Neural cell (in vitro differentiated cells): ENCODE measurements around the gene KCTD3. TPM values are rescaled to one million over a fixed set of nuclear protein-coding genes. Genes with fewer than 3 reads are reported as not detected.

ENCODE experiments used
- H2AFZ ChIP-seq: fragments of 200-600, 300-800 bp; sonication (generic), shearing (Covaris generic); 2 replicates; pipeline ENCODE4 v1.6.0; 2014; ENCODE audit warnings: low read depth, mild to moderate bottlenecking, antibody characterized with exemption, low read length, moderate library complexity
- H3F3A ChIP-seq: fragments of 200-600 bp; shearing (Covaris generic); 2 replicates; pipeline ENCODE4 v1.6.1; 2016; ENCODE audit warnings: mild to moderate bottlenecking, moderate library complexity, mixed read lengths, antibody characterized with exemption, low read length; ENCODE audit not compliant: insufficient read depth, poor library complexity, severe bottlenecking
- H3K27ac ChIP-seq: fragments of 200-600, 300-800 bp; sonication (generic), shearing (Covaris generic); 2 replicates; pipeline ENCODE4 v1.5.1; 2014; ENCODE audit warnings: mild to moderate bottlenecking, low read length, moderate library complexity
- H3K27me3 ChIP-seq: fragments of 300-800, 200-600 bp; sonication (generic), shearing (Covaris generic); 2 replicates; pipeline ENCODE4 v1.6.0; 2014; ENCODE audit warnings: mild to moderate bottlenecking, low read depth, low read length, moderate library complexity; ENCODE audit not compliant: insufficient read depth
- H3K36me3 ChIP-seq: fragments of 300-800, 200-600 bp; sonication (generic), shearing (Covaris generic); 2 replicates; pipeline ENCODE4 v1.5.1; 2014; ENCODE audit warnings: mild to moderate bottlenecking, antibody characterized with exemption, low read length, moderate library complexity; ENCODE audit not compliant: insufficient read depth
- H3K4me2 ChIP-seq: fragments of 300-800, 200-600 bp; sonication (generic), shearing (Covaris generic); 2 replicates; pipeline ENCODE4 v1.6.0; 2014; ENCODE audit warnings: mild to moderate bottlenecking, low read length
- H3K4me3 ChIP-seq: fragments of 300-800, 200-600 bp; sonication (generic), shearing (Covaris generic); 2 replicates; pipeline ENCODE4 v1.5.1; 2014; ENCODE audit warnings: mild to moderate bottlenecking, low read length, moderate library complexity
- H3K79me2 ChIP-seq: fragments of 200-600 bp; shearing (Covaris generic); replicated peaks from 2 replicates; pipeline ENCODE4 v1.6.0; 2014; ENCODE audit warnings: mild to moderate bottlenecking, low read length, moderate library complexity; ENCODE audit not compliant: insufficient read depth
- H3K9ac ChIP-seq: fragments of 300-800, 200-600 bp; sonication (generic), shearing (Covaris generic); 2 replicates; pipeline ENCODE4 v1.6.1; 2016; ENCODE audit warnings: mild to moderate bottlenecking, low read length, mixed read lengths
- H3K9me2 ChIP-seq: fragments of 200-600 bp; shearing (Covaris generic); 2 replicates; pipeline ENCODE4 v1.6.1; 2016; ENCODE audit warnings: mild to moderate bottlenecking, low read length, mixed read lengths; ENCODE audit not compliant: insufficient read depth
- H3K9me3 ChIP-seq: fragments of 200-600, 300-800 bp; sonication (generic), shearing (Covaris generic); 2 replicates; pipeline ENCODE4 v1.6.1; 2016; ENCODE audit warnings: mild to moderate bottlenecking, mixed run types, low read length, moderate library complexity, mixed read lengths
- H4K20me1 ChIP-seq: fragments of 200-600 bp; shearing (Covaris generic); 2 replicates; pipeline ENCODE4 v1.6.1; 2016; ENCODE audit warnings: mild to moderate bottlenecking, mixed run types; ENCODE audit not compliant: insufficient read depth
- EP300 ChIP-seq: fragments of 450-650 bp; conservative IDR thresholded peaks from 2 replicates; pipeline ENCODE4 v1.6.1; 2014; ENCODE audit warnings: antibody characterized with exemption, mild to moderate bottlenecking, moderate library complexity; ENCODE audit not compliant: poor library complexity, severe bottlenecking
- EZH2 ChIP-seq: fragments of 200-600, 300-800 bp; shearing (Covaris generic), sonication (generic); IDR thresholded peaks from 2 replicates; pipeline ENCODE4 v1.6.1; 2014; ENCODE audit warnings: antibody characterized with exemption, low read length, borderline replicate concordance, mild to moderate bottlenecking; ENCODE audit not compliant: insufficient read depth, poor library complexity, severe bottlenecking
- MXI1 ChIP-seq: fragments of 450-650 bp; conservative IDR thresholded peaks from 2 replicates; pipeline ENCODE4 v1.6.1; 2014; ENCODE audit warnings: antibody characterized with exemption, mild to moderate bottlenecking; ENCODE audit not compliant: poor library complexity, severe bottlenecking
- POLR2AphosphoS5 ChIP-seq: IDR thresholded peaks from 2 replicates; pipeline ENCODE4 v1.6.1; 2012
- RAD21 ChIP-seq: fragments of 450-650 bp; conservative IDR thresholded peaks from 2 replicates; pipeline ENCODE4 v1.6.1; 2014; ENCODE audit warnings: antibody characterized with exemption, mild to moderate bottlenecking, moderate library complexity
- SMC3 ChIP-seq: fragments of 450-650 bp; conservative IDR thresholded peaks from 2 replicates; pipeline ENCODE4 v1.6.1; 2014; ENCODE audit warnings: antibody characterized with exemption, mild to moderate bottlenecking, moderate library complexity; ENCODE audit not compliant: poor library complexity
- TAF1 ChIP-seq: IDR thresholded peaks from 2 replicates; pipeline ENCODE4 v1.6.1; 2012; ENCODE audit warnings: low read depth
- polyA plus RNA-seq: library from polyadenylated mRNA; depleted of rRNA; stranded (reverse); fragments of >200 nt; gene quantifications from 2 replicates; pipeline ENCODE4 v1.2.3, GENCODE V29; 2014
- TF ChIP-seq, protein P1 (sequence below): fragments of 450-650 bp; IDR thresholded peaks from 2 replicates; pipeline ENCODE4 v1.5.1; 2014; ENCODE audit warnings: antibody characterized with exemption, mild to moderate bottlenecking, moderate library complexity; ENCODE audit not compliant: poor library complexity, severe bottlenecking
- TF ChIP-seq, protein P2 (sequence below): IDR thresholded peaks from 2 replicates; pipeline ENCODE4 v1.6.1; 2012; ENCODE audit warnings: borderline replicate concordance

Gene KCTD3
- polyA plus RNA-seq, 1 donor from 2014 or later: 82.9 TPM

DNA sequence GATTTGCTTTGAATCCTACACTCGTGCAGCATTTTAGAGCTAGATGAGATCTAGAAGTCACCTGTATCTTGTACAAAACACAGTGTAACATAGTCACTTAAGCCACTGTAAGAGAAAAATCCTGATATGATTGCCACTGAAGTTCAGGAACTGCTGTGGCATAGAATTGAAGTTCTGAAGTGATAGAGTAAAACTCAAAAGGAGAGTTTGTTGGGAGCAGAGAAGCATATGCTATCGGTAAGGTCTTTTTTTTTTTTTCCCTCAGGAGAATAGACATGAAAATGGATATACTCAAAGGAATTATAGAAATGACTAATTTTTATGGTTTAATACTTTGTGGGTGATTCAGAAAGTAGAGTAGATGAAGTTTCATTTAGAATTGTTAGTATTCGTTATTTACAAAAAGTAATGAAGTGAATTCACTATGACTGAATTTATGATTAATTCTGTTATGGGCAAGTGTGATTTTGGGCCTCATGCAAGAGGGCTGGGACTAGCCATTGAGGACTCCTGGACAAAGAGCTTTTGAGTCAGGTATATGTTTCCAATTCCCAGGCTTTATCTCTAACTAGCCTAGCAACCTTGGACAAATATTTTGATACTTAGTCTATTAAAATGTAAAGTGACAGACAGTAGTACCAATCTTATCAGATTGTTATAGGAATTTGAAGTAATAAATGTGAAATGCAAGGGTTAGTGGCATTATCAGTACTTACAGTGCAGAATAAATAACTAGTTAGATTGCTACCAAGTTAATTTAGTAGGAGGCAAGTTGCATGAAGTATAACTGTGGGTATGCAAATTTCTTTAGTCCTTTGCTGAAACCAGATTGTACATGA, 3.1 kb downstream of the KCTD3 start:
- Histone ChIP-seq H3K4me3 (peak overlapping the region; percentile 87), H3K79me2 (peaks cover 58% of the 10 kb centered on the region)

DNA sequence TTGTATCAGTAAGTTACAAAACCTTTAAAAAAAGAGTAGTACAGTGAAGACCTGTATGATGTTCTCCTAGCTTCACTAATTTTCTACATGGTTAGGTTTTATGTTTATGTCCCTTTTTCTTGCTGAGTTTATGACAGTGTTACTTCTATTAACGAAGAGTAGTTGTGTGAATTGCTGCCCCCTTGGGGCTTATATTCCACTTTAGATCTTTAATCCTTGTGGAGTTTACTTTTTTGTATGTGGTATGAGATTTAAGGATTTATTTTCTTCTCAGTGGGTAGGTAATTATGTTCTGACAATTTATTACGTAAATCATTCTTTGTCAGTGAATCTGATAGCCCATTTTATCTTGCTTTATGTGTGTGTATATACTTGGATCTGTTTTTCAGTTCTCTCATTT, 14.8 kb downstream of the KCTD3 start:
- peaks cover 17% of the 10 kb centered on the region for H3K36me3 ChIP-seq
- H3F3A ChIP-seq: no peaks in the 10 kb centered on the region
- no peak overlapping the region for H3K27ac ChIP-seq

More for the DNA sequence above, 3.1 kb downstream of the KCTD3 start:
- Histone ChIP-seq H3K27ac (no peak overlapping the region), H4K20me1 (no peaks in the 10 kb centered on the region), H2AFZ (no peak overlapping the region), H3K9ac (no peak overlapping the region), H3F3A (no peaks in the 10 kb centered on the region), H3K9me2 (no peaks in the 10 kb centered on the region), H3K9me3 (no peaks in the 10 kb centered on the region), H3K27me3 (no peaks in the 10 kb centered on the region), H3K4me2 (no peak overlapping the region), H3K36me3 (no peaks in the 10 kb centered on the region)
- TF ChIP-seq, protein P1, sequence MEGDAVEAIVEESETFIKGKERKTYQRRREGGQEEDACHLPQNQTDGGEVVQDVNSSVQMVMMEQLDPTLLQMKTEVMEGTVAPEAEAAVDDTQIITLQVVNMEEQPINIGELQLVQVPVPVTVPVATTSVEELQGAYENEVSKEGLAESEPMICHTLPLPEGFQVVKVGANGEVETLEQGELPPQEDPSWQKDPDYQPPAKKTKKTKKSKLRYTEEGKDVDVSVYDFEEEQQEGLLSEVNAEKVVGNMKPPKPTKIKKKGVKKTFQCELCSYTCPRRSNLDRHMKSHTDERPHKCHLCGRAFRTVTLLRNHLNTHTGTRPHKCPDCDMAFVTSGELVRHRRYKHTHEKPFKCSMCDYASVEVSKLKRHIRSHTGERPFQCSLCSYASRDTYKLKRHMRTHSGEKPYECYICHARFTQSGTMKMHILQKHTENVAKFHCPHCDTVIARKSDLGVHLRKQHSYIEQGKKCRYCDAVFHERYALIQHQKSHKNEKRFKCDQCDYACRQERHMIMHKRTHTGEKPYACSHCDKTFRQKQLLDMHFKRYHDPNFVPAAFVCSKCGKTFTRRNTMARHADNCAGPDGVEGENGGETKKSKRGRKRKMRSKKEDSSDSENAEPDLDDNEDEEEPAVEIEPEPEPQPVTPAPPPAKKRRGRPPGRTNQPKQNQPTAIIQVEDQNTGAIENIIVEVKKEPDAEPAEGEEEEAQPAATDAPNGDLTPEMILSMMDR: no peak
- TF ChIP-seq EZH2 (no peak), POLR2AphosphoS5 (no peak), SMC3 (no peak), RAD21 (no peak), EP300 (no peak), MXI1 (no peak), TAF1 (no peak)
- TF ChIP-seq, protein P2, sequence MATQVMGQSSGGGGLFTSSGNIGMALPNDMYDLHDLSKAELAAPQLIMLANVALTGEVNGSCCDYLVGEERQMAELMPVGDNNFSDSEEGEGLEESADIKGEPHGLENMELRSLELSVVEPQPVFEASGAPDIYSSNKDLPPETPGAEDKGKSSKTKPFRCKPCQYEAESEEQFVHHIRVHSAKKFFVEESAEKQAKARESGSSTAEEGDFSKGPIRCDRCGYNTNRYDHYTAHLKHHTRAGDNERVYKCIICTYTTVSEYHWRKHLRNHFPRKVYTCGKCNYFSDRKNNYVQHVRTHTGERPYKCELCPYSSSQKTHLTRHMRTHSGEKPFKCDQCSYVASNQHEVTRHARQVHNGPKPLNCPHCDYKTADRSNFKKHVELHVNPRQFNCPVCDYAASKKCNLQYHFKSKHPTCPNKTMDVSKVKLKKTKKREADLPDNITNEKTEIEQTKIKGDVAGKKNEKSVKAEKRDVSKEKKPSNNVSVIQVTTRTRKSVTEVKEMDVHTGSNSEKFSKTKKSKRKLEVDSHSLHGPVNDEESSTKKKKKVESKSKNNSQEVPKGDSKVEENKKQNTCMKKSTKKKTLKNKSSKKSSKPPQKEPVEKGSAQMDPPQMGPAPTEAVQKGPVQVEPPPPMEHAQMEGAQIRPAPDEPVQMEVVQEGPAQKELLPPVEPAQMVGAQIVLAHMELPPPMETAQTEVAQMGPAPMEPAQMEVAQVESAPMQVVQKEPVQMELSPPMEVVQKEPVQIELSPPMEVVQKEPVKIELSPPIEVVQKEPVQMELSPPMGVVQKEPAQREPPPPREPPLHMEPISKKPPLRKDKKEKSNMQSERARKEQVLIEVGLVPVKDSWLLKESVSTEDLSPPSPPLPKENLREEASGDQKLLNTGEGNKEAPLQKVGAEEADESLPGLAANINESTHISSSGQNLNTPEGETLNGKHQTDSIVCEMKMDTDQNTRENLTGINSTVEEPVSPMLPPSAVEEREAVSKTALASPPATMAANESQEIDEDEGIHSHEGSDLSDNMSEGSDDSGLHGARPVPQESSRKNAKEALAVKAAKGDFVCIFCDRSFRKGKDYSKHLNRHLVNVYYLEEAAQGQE: no peak

More for the DNA sequence above, 14.8 kb downstream of the KCTD3 start:
- no peaks in the 10 kb centered on the region for H3K9me3 ChIP-seq
- no peaks in the 10 kb centered on the region for H3K27me3 ChIP-seq
- no peaks in the 10 kb centered on the region for H3K9me2 ChIP-seq
- H3K4me2 ChIP-seq: no peak overlapping the region
- no peaks in the 10 kb centered on the region for H4K20me1 ChIP-seq
- no peaks in the 10 kb centered on the region for H3K79me2 ChIP-seq
- H3K4me3 ChIP-seq: no peak overlapping the region
- H2AFZ ChIP-seq: no peak overlapping the region
- H3K9ac ChIP-seq: no peak overlapping the region
- TF ChIP-seq EP300 (no peak), SMC3 (no peak)
